H1 (cell line): Measurements from ENCODE around the gene NBEA. TPM values are rescaled to one million over a fixed set of nuclear protein-coding genes. Genes with fewer than 3 reads are reported as not detected.
A peak's percentile ranks its signal among the peaks of the same experiment; 100 is the strongest.

Experiments
- CTCF ChIA-PET: fragments of 300-600 bp; sonication (Branson Sonifier 250); formaldehyde crosslinking; loops from one replicate; lab custom pipeline; 2021; ENCODE audit not compliant: partially characterized antibody; lab: Charles Lee
- POLR2A ChIA-PET: fragments of 300-600 bp; sonication (Branson Sonifier 250); formaldehyde crosslinking; loops from one replicate; lab custom pipeline; 2021; ENCODE audit warnings: inconsistent platforms; ENCODE audit not compliant: partially characterized antibody; lab: Charles Lee
- DNase-seq, 2 experiments: peaks; one replicate each; pipeline versions ENCODE4 v3.0.0 to v3.0.0-alpha.2; 2010 to 2022; ENCODE audit warnings: low spot score in 2 of 2, low read depth in 1 of 2, mixed read lengths in 1 of 2
- FAIRE-seq: peaks from 2 replicates; lab custom pipeline; 2011; peaks lifted over from hg19 to GRCh38; lab: Jason Lieb, UNC
- H2AFZ ChIP-seq: 2 replicates; pipeline ENCODE4 v1.8.1; 2012; ENCODE audit warnings: low read length, inconsistent platforms
- H2AK5ac ChIP-seq: 2 replicates; pipeline ENCODE4 v1.6.1; 2013; ENCODE audit warnings: low read depth, low read length
- H2BK120ac ChIP-seq: replicated peaks from 2 replicates; pipeline ENCODE3; 2013; ENCODE audit warnings: low read depth, low read length, inconsistent platforms
- H2BK12ac ChIP-seq: 2 replicates; pipeline ENCODE4 v1.6.1; 2013; ENCODE audit warnings: low read depth, low read length
- H2BK15ac ChIP-seq: 2 replicates; pipeline ENCODE4 v1.6.1; 2013; ENCODE audit warnings: low read length
- H2BK20ac ChIP-seq: 2 replicates; pipeline ENCODE4 v1.6.1; 2013; ENCODE audit warnings: low read length
- H2BK5ac ChIP-seq: 2 replicates; pipeline ENCODE4 v1.6.1; 2013; ENCODE audit warnings: low read depth, low read length
- H3K14ac ChIP-seq: 2 replicates; pipeline ENCODE4 v1.6.1; 2013; ENCODE audit warnings: inconsistent platforms; ENCODE audit not compliant: insufficient read length
- H3K18ac ChIP-seq: 2 replicates; pipeline ENCODE4 v1.6.1; 2013; ENCODE audit warnings: low read length; ENCODE audit errors: extremely low read depth
- H3K23ac ChIP-seq: 2 replicates; pipeline ENCODE4 v1.6.1; 2013; ENCODE audit warnings: inconsistent platforms; ENCODE audit not compliant: insufficient read length
- H3K23me2 ChIP-seq: 2 replicates; pipeline ENCODE4 v1.6.1; 2013; ENCODE audit warnings: low read depth, low read length
- H3K27ac ChIP-seq: 2 replicates; pipeline ENCODE4 v1.6.1; 2011; ENCODE audit warnings: low read depth, low read length, inconsistent platforms
- H3K27me3 ChIP-seq, 4 experiments: replicated peaks in 1 of 4; 1 replicate in 1 of 4; 2 replicates in 3 of 4; pipeline versions ENCODE4 v1.6.1 to v1.8.1; 2011 to 2013; ENCODE audit warnings: low read length in 3 of 4, mild to moderate bottlenecking in 3 of 4, inconsistent platforms in 2 of 4, mixed read lengths in 2 of 4, moderate library complexity in 1 of 4; ENCODE audit not compliant: control insufficient read depth in 3 of 4, insufficient read depth in 3 of 4; ENCODE audit errors: extremely low read depth in 1 of 4
- H3K36me3 ChIP-seq, 4 experiments: 2 replicates each; pipeline versions ENCODE4 v1.6.1 to v1.8.1; 2011 to 2013; ENCODE audit warnings: mild to moderate bottlenecking in 4 of 4, low read length in 3 of 4, moderate library complexity in 2 of 4, control low read depth in 1 of 4, inconsistent platforms in 1 of 4; ENCODE audit not compliant: insufficient read depth in 4 of 4, control insufficient read depth in 2 of 4
- H3K4ac ChIP-seq: replicated peaks from 2 replicates; pipeline ENCODE3; 2013; ENCODE audit warnings: low read length, low read depth, mixed read lengths, inconsistent platforms; ENCODE audit not compliant: insufficient read length
- H3K4me1 ChIP-seq, 4 experiments: replicated peaks in 1 of 4; 1 replicate in 1 of 4; 2 replicates in 3 of 4; pipeline versions ENCODE4 v1.6.1 to v1.8.1; 2011 to 2013; ENCODE audit warnings: low read length in 3 of 4, inconsistent platforms in 2 of 4, mixed read lengths in 1 of 4; ENCODE audit not compliant: insufficient read depth in 4 of 4, control insufficient read depth in 3 of 4
- H3K4me2 ChIP-seq, 2 experiments: 2 replicates each; pipeline versions ENCODE4 v1.6.1 to v1.8.1; 2011 to 2013; ENCODE audit warnings: low read depth in 2 of 2, low read length in 2 of 2, control low read depth in 1 of 2, inconsistent platforms in 1 of 2, mild to moderate bottlenecking in 1 of 2; ENCODE audit not compliant: insufficient read depth in 1 of 2
- H3K4me3 ChIP-seq, 4 experiments: fragments of 200-600, 300-600 bp in 1 of 4; sonication (generic), shearing (Covaris generic), sonication (Bioruptor Twin) in 1 of 4; 2 replicates each; pipeline versions ENCODE4 v1.5.1 to v1.8.1; 2011 to 2016; ENCODE audit warnings: low read length in 4 of 4, low read depth in 3 of 4, control low read depth in 2 of 4, inconsistent platforms in 2 of 4, mild to moderate bottlenecking in 2 of 4, mixed read lengths in 1 of 4, moderate library complexity in 1 of 4; ENCODE audit not compliant: insufficient read depth in 2 of 4; ENCODE audit errors: extremely low read depth in 1 of 4
- H3K56ac ChIP-seq: replicated peaks from 2 replicates; pipeline ENCODE3; 2013; ENCODE audit warnings: low read depth, mild to moderate bottlenecking, mixed read lengths, low read length, inconsistent platforms; ENCODE audit not compliant: insufficient read length
- H3K79me1 ChIP-seq: 2 replicates; pipeline ENCODE4 v1.6.1; 2013; ENCODE audit warnings: low read depth, low read length, control low read depth
- H3K79me2 ChIP-seq, 2 experiments: 2 replicates each; pipeline versions ENCODE4 v1.6.1 to v1.8.1; 2012 to 2013; ENCODE audit warnings: low read length in 2 of 2, mild to moderate bottlenecking in 2 of 2, inconsistent platforms in 1 of 2; ENCODE audit not compliant: insufficient read depth in 2 of 2, control insufficient read depth in 1 of 2
- H3K9ac ChIP-seq, 4 experiments: replicated peaks in 1 of 4; 1 replicate in 1 of 4; 2 replicates in 3 of 4; pipeline versions ENCODE4 v1.6.1 to v1.8.1; 2011 to 2013; ENCODE audit warnings: low read depth in 3 of 4, low read length in 3 of 4, control low read depth in 2 of 4, mild to moderate bottlenecking in 2 of 4, moderate library complexity in 2 of 4, inconsistent platforms in 1 of 4; ENCODE audit errors: extremely low read depth in 1 of 4
- H3K9me3 ChIP-seq, 2 experiments: 2 replicates each; pipeline versions ENCODE4 v1.6.1 to v1.8.1; 2012 to 2013; ENCODE audit warnings: mild to moderate bottlenecking in 2 of 2, moderate library complexity in 2 of 2, control low read depth in 1 of 2, inconsistent platforms in 1 of 2, low read depth in 1 of 2, low read length in 1 of 2, mixed read lengths in 1 of 2; ENCODE audit not compliant: insufficient read depth in 2 of 2
- H4K20me1 ChIP-seq, 2 experiments: replicated peaks in 1 of 2; 2 replicates each; pipeline versions ENCODE3 to v1.8.1; 2011 to 2013; ENCODE audit warnings: inconsistent platforms in 2 of 2, low read length in 2 of 2, mild to moderate bottlenecking in 1 of 2; ENCODE audit not compliant: insufficient read depth in 2 of 2, control insufficient read depth in 1 of 2
- H4K5ac ChIP-seq: 2 replicates; pipeline ENCODE4 v1.6.1; 2013; ENCODE audit warnings: low read length, low read depth, mixed read lengths, inconsistent platforms; ENCODE audit not compliant: insufficient read length
- H4K8ac ChIP-seq: 2 replicates; pipeline ENCODE4 v1.8.0; 2013; ENCODE audit warnings: mild to moderate bottlenecking, moderate library complexity, low read length, inconsistent platforms; ENCODE audit not compliant: insufficient read depth; ENCODE audit errors: extremely low read depth
- H4K91ac ChIP-seq: replicated peaks from 2 replicates; pipeline ENCODE3; 2013; ENCODE audit warnings: low read length, mixed read lengths, inconsistent platforms; ENCODE audit not compliant: insufficient read length
- ASH2L ChIP-seq: fragments of 200-600, 300-600 bp; sonication (generic); IDR thresholded peaks from one replicate; pipeline ENCODE4 v1.7.1; 2017; ENCODE audit warnings: low read length
- CTBP2 ChIP-seq: IDR thresholded peaks from 2 replicates; pipeline ENCODE4 v1.7.0; 2011; ENCODE audit warnings: borderline replicate concordance, mild to moderate bottlenecking, moderate library complexity, mixed read lengths, low read length; ENCODE audit not compliant: insufficient read depth, insufficient read length
- KDM5A ChIP-seq: fragments of 200-600 bp; IDR thresholded peaks from 2 replicates; pipeline ENCODE4 v1.7.1; 2012; ENCODE audit warnings: mild to moderate bottlenecking, low read length, inconsistent platforms, mixed read lengths
- MAFK ChIP-seq: IDR thresholded peaks from 2 replicates; pipeline ENCODE4 v1.6.1; 2012; ENCODE audit warnings: low read depth, mild to moderate bottlenecking, improper control_type of control experiment, low read length
- NRF1 ChIP-seq: IDR thresholded peaks from 2 replicates; pipeline ENCODE4 v1.6.1; 2011; ENCODE audit warnings: mild to moderate bottlenecking, low read depth, low read length, improper control_type of control experiment
- PHF8 ChIP-seq: fragments of 200-600 bp; sonication (generic); conservative IDR thresholded peaks from 2 replicates; pipeline ENCODE4 v1.7.1; 2012; ENCODE audit warnings: low read depth, mild to moderate bottlenecking, inconsistent platforms, low read length, moderate library complexity
- RAD21 ChIP-seq, 2 experiments: IDR thresholded peaks in 1 of 2; conservative IDR thresholded peaks in 1 of 2; 2 replicates each; pipeline ENCODE4 v1.6.1; 2011; ENCODE audit warnings: low read depth in 2 of 2, low read length in 2 of 2, improper control_type of control experiment in 1 of 2, inconsistent platforms in 1 of 2, mild to moderate bottlenecking in 1 of 2, moderate library complexity in 1 of 2
- RNF2 ChIP-seq: fragments of 200-900, 300-1000 bp; sonication (generic); IDR thresholded peaks from 2 replicates; pipeline ENCODE4 v1.7.1; 2016; ENCODE audit warnings: borderline replicate concordance, low read depth, mild to moderate bottlenecking, antibody characterized with exemption, low read length; ENCODE audit not compliant: poor library complexity, severe bottlenecking; ENCODE audit errors: missing control alignments
- SAP30 ChIP-seq: fragments of 300-600 bp; sonication (generic); IDR thresholded peaks from 2 replicates; pipeline ENCODE4 v1.7.1; 2012; ENCODE audit warnings: low read length, moderate library complexity, mild to moderate bottlenecking, inconsistent platforms; ENCODE audit not compliant: insufficient read depth, insufficient replicate concordance
- SP1 ChIP-seq: IDR thresholded peaks from 2 replicates; pipeline ENCODE4 v1.6.1; 2011; ENCODE audit warnings: low read depth, low read length
- SP2 ChIP-seq: IDR thresholded peaks from 2 replicates; pipeline ENCODE4 v1.6.1; 2012; ENCODE audit warnings: mild to moderate bottlenecking, low read length, inconsistent platforms
- SP4 ChIP-seq: IDR thresholded peaks from 2 replicates; pipeline ENCODE4 v1.6.1; 2012; ENCODE audit warnings: low read length, inconsistent platforms
- TCF12 ChIP-seq: IDR thresholded peaks from 2 replicates; pipeline ENCODE4 v1.6.1; 2011; ENCODE audit warnings: low read depth, mild to moderate bottlenecking, low read length
- WGBS, 2 experiments: shearing (Covaris generic) in 1 of 2; methylation state at CpG; one replicate each; pipeline versions ENCODE4 v1.1.6 to v1.1.7; 2013 to 2015; ENCODE audit warnings: low lambda C conversion rate in 2 of 2, mixed read lengths in 2 of 2, inconsistent platforms in 1 of 2, low coverage in 1 of 2, missing lambda C conversion rate in 1 of 2; ENCODE audit not compliant: insufficient replicate concordance in 2 of 2, insufficient coverage in 1 of 2, insufficient read length in 1 of 2; ENCODE audit errors: extremely low coverage in 1 of 2, missing lambda C conversion rate in 1 of 2; 5-methylcytosine and 5-hydroxymethylcytosine counted together
- polyA plus RNA-seq, 7 experiments: library from polyadenylated mRNA; depleted of rRNA in 3 of 7; stranded (reverse) in 5 of 7; unstranded in 2 of 7; fragments of >200 nt in 5 of 7; fragments of 200-250 nt in 2 of 7; gene quantifications; 1 replicate in 5 of 7; 2 replicates in 1 of 7; 4 replicates in 1 of 7; pipeline versions ENCODE4 v1.2.1 to v1.2.3, GENCODE V29; 2011 to 2013; ENCODE audit warnings: missing spikeins in 2 of 7, mixed read lengths in 2 of 7
- total RNA-seq: library from RNA; stranded (reverse); fragmentation: NEBNext Ultra II Directional; extraction: Animal tissue kit (Norgen Biotek cat#: 25700); gene quantifications from 2 replicates; pipeline ENCODE4 v1.2.1, GENCODE V29; 2021

NBEA gene
- total and polyA plus RNA-seq, 2 of the 8 experiments (the other 6 are each of a cell fraction or from before 2014, with no cell fraction given) = 14.2 to 21.5 TPM

- H4K5ac ChIP-seq = no peak overlapping the region
- H2BK120ac ChIP-seq = no peak overlapping the region
- H3K27me3 ChIP-seq = no peaks in the 10 kb centered on the region
- H3K9me3 ChIP-seq = no peaks in the 10 kb centered on the region
- CTCF ChIA-PET = interaction anchor here (0.8 to 1.8 kb wide), 3 partner anchors 324 to 452 kb away, joined by 3 to 5 read pairs (median 3); no protein-coding TSS in a partner anchor
- H3K23ac ChIP-seq = no peak overlapping the region
- no peak overlapping the region for H4K91ac ChIP-seq
- H3K79me2 ChIP-seq = no peaks in the 10 kb centered on the region
- H3K56ac ChIP-seq = no peak overlapping the region
- H2AFZ ChIP-seq = no peak overlapping the region
- no peaks in the 10 kb centered on the region for H3K79me1 ChIP-seq
- H2BK5ac ChIP-seq = no peak overlapping the region
- no peak overlapping the region for H2BK20ac ChIP-seq
- POLR2A ChIA-PET = no interaction called here
- no peak overlapping the region for H3K18ac ChIP-seq
- H3K4ac ChIP-seq = no peak overlapping the region
- no peak overlapping the region for H2BK15ac ChIP-seq
- peaks cover 0 to 4% (median 3%) of the 10 kb centered on the region in 4 experiments; a peak in 4 of 8 replicates for H3K36me3 ChIP-seq
- no peak overlapping the region for H3K27ac ChIP-seq
- 71% methylated on average over 3 of the region's 3 CpGs; no CpG with 5 or more reads in 1 of the 2 experiments for WGBS, 2 experiments
- H3K9ac ChIP-seq = no peak overlapping the region
- H4K8ac ChIP-seq = no peak overlapping the region
- no peak overlapping the region for H2AK5ac ChIP-seq
- no peak overlapping the region for H3K4me3 ChIP-seq
- no peaks in the 10 kb centered on the region for H3K4me1 ChIP-seq
- DNase-seq (no peak), FAIRE-seq (peak; percentile 93)
- H3K4me2 ChIP-seq = no peak overlapping the region
- H4K20me1 ChIP-seq = no peaks in the 10 kb centered on the region
- no peak overlapping the region for H3K14ac ChIP-seq
- no peak overlapping the region for H2BK12ac ChIP-seq
- no peaks in the 10 kb centered on the region for H3K23me2 ChIP-seq
- no peak for TF ChIP-seq SAP30
- TF ChIP-seq SP4 = no peak
- TF ChIP-seq NRF1 = no peak
- TF ChIP-seq SP2 = no peak
- TF ChIP-seq RAD21 (IDR thresholded peaks at IDR 0.05 in 1 of 2, conservative IDR thresholded peaks at IDR 0.05 in 1 of 2; ENCODE audit: low read depth in 2 of 2, low read length in 2 of 2) = peak; percentile 91 to 93
- no peak for TF ChIP-seq MAFK
- TF ChIP-seq PHF8 = no peak
- TF ChIP-seq TCF12 = no peak
- TF ChIP-seq RNF2 = no peak
- TF ChIP-seq ASH2L = no peak
- TF ChIP-seq SP1 = no peak
- no peak for TF ChIP-seq CTBP2
- no peak for TF ChIP-seq KDM5A
These were observed 215.2 kb downstream of the NBEA start for GRCh38 chr13:35157143-35157755.
